SKM-1 (cell line): ENCODE measurements around the gene NECAB2.
"Not testable (repeated sequence)": the region's sequence is repeated elsewhere in the genome, so short reads cannot be mapped to it uniquely, and the experiment has no call there.

Source experiments
- DNase-seq: peaks from one replicate; lab custom pipeline; 2025; ENCODE audit not compliant: unreplicated experiment; lab: John Stamatoyannopoulos, UW

The NECAB2 gene

GRCh38 chr16:83935858-83936255, 32.2 kb upstream of the NECAB2 start:
- no peak for DNase-seq

GRCh38 chr16:83936581-83937165, 31.4 kb upstream of the NECAB2 start:
- no peak for DNase-seq

- no peak for DNase-seq
Observed at GRCh38 chr16:83937267-83937666, 30.8 kb upstream of the NECAB2 start.

- DNase-seq = no peak
Observed at GRCh38 chr16:83937922-83938885, 29.8 kb upstream of the NECAB2 start.

GRCh38 chr16:83939266-83939855, 28.7 kb upstream of the NECAB2 start:
- DNase-seq = peak; percentile 78

GRCh38 chr16:83940119-83940518, 27.9 kb upstream of the NECAB2 start:
- DNase-seq = no peak

GRCh38 chr16:83940630-83941378, 27.2 kb upstream of the NECAB2 start:
- DNase-seq = no peak

- DNase-seq = not testable (repeated sequence)
Observed at GRCh38 chr16:83941546-83941945, 26.5 kb upstream of the NECAB2 start.

- DNase-seq = no peak
Observed at GRCh38 chr16:83942074-83942473, 26.0 kb upstream of the NECAB2 start.

GRCh38 chr16:83942815-83943515, 25.1 kb upstream of the NECAB2 start:
- no peak for DNase-seq

GRCh38 chr16:83943516-83944050, 24.5 kb upstream of the NECAB2 start:
- no peak for DNase-seq

GRCh38 chr16:83945587-83945986, 22.5 kb upstream of the NECAB2 start:
- DNase-seq = no peak

GRCh38 chr16:83946154-83946780, 21.8 kb upstream of the NECAB2 start:
- DNase-seq = no peak

- DNase-seq = no peak
Observed at GRCh38 chr16:83946781-83947566, 21.1 kb upstream of the NECAB2 start.

- no peak for DNase-seq
Observed at GRCh38 chr16:83947642-83948234, 20.3 kb upstream of the NECAB2 start.

- DNase-seq = no peak
Observed at GRCh38 chr16:83948914-83949723, 18.9 kb upstream of the NECAB2 start.

GRCh38 chr16:83949724-83950001, 18.4 kb upstream of the NECAB2 start:
- DNase-seq = no peak

GRCh38 chr16:83950862-83951399, 17.1 kb upstream of the NECAB2 start:
- DNase-seq = not testable (repeated sequence)
